Astrocyte (in vitro differentiated cells and primary cell): Measurements from ENCODE around the gene COG5. TPM values are rescaled to one million over a fixed set of nuclear protein-coding genes. Genes with fewer than 3 reads are reported as not detected.

Experiments
- DNase-seq: peaks from one replicate; pipeline ENCODE4 v3.0.0-alpha.2; 2010; ENCODE audit warnings: low read depth
- FAIRE-seq: peaks from 2 replicates; lab custom pipeline; 2011; peaks lifted over from hg19 to GRCh38; lab: Jason Lieb, UNC
- H2AFZ ChIP-seq: 2 replicates; pipeline ENCODE4 v1.6.0; 2012; ENCODE audit warnings: low read depth, low read length, inconsistent platforms
- H3K27ac ChIP-seq: 2 replicates; pipeline ENCODE4 v1.5.1; 2011; ENCODE audit warnings: low read depth, low read length, inconsistent platforms
- H3K27me3 ChIP-seq: 2 replicates; pipeline ENCODE4 v1.6.0; 2011; ENCODE audit warnings: low read length, inconsistent platforms; ENCODE audit not compliant: insufficient read depth
- H3K36me3 ChIP-seq: 2 replicates; pipeline ENCODE4 v1.5.1; 2011; ENCODE audit warnings: low read length, inconsistent platforms; ENCODE audit not compliant: insufficient read depth
- H3K4me1 ChIP-seq: 2 replicates; pipeline ENCODE4 v1.5.1; 2011; ENCODE audit warnings: low read length, inconsistent platforms; ENCODE audit not compliant: insufficient read depth
- H3K4me2 ChIP-seq: 2 replicates; pipeline ENCODE4 v1.6.0; 2012; ENCODE audit warnings: low read length, inconsistent platforms
- H3K4me3 ChIP-seq: 2 replicates; pipeline ENCODE4 v1.5.1; 2011; ENCODE audit warnings: low read depth, mild to moderate bottlenecking, low read length, inconsistent platforms; ENCODE audit not compliant: insufficient read depth
- H3K79me2 ChIP-seq: 2 replicates; pipeline ENCODE4 v1.6.0; 2012; ENCODE audit warnings: mild to moderate bottlenecking, low read length, inconsistent platforms; ENCODE audit not compliant: insufficient read depth
- H3K9ac ChIP-seq: 2 replicates; pipeline ENCODE4 v1.6.0; 2012; ENCODE audit warnings: mild to moderate bottlenecking, low read length, inconsistent platforms
- H3K9me3 ChIP-seq: 2 replicates; pipeline ENCODE4 v1.5.1; 2012; ENCODE audit warnings: low read depth, mild to moderate bottlenecking, low read length, inconsistent platforms; ENCODE audit not compliant: insufficient read depth
- H4K20me1 ChIP-seq: 2 replicates; pipeline ENCODE4 v1.6.0; 2012; ENCODE audit warnings: low read length, inconsistent platforms; ENCODE audit not compliant: insufficient read depth
- H3K27ac Mint-ChIP-seq: one replicate; pipeline ENCODE4 v1.8.0; 2021; ENCODE audit warnings: mild to moderate bottlenecking, mixed read lengths; ENCODE audit not compliant: unreplicated experiment
- H3K27me3 Mint-ChIP-seq: one replicate; pipeline ENCODE4 v1.8.0; 2021; ENCODE audit warnings: low read depth, mixed read lengths; ENCODE audit not compliant: unreplicated experiment
- H3K36me3 Mint-ChIP-seq: one replicate; pipeline ENCODE4 v1.8.0; 2021; ENCODE audit warnings: low read depth, mixed read lengths; ENCODE audit not compliant: unreplicated experiment
- H3K4me1 Mint-ChIP-seq: one replicate; pipeline ENCODE4 v1.8.0; 2021; ENCODE audit warnings: low read depth, mixed read lengths; ENCODE audit not compliant: unreplicated experiment
- H3K4me3 Mint-ChIP-seq: one replicate; pipeline ENCODE4 v1.8.0; 2021; ENCODE audit warnings: mild to moderate bottlenecking, moderate library complexity, mixed read lengths; ENCODE audit not compliant: unreplicated experiment
- H3K9me3 Mint-ChIP-seq: one replicate; pipeline ENCODE4 v1.8.0; 2021; ENCODE audit warnings: mild to moderate bottlenecking, mixed read lengths; ENCODE audit not compliant: unreplicated experiment
- EZH2 ChIP-seq: IDR thresholded peaks from 2 replicates; pipeline ENCODE4 v1.6.1; 2012; ENCODE audit warnings: mild to moderate bottlenecking, low read length, inconsistent platforms; ENCODE audit not compliant: insufficient read depth
- total RNA-seq: library from RNA; stranded (reverse); gene quantifications from 2 replicates; pipeline ENCODE4 v1.2.1, GENCODE V29; 2021
- TF ChIP-seq, protein P1 (sequence below): IDR thresholded peaks from 2 replicates; pipeline ENCODE4 v1.5.1; 2011; ENCODE audit warnings: low read depth, mild to moderate bottlenecking, inconsistent platforms, low read length, moderate library complexity; ENCODE audit not compliant: insufficient read depth

Gene COG5
- total RNA-seq, 1 donor from 2014 or later: 57.1 TPM

DNA sequence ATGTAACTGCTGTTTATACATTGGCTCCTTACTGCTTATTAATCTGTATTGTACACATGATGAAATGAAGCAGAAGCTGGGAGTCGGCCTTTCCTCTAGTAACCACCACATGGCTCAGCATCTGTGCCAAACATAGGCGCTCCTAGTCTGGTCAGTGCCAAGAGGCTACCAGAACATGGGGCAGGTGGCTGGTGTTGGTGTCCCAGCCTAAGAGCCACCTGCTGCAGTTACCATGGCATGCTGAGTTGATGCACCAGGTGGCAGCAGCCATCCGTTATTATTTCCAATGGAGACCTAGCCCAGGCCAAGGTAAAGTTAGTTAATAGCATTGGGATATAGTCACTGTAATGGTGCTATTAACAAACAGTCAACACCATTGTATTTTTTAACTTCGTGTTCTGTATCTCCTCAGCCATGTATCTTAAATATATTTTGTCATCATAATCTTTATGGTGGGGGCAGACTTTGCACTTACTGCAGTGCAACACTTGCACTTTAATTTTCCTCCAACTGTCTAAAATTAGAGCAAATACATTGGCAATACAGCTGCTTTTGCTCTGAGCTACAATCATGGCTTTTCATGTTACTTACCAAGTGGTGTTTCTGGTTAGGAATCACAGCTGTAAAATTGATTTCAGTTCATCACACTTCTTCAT, 361.8 kb downstream of the COG5 start:
- DNase-seq (no peak), FAIRE-seq (no peak)
- H3K27ac ChIP-seq: no peak overlapping the region
- Mint-ChIP-seq H3K4me1 (no peaks in the 10 kb centered on the region), H3K27ac (no peak overlapping the region), H3K9me3 (no peaks in the 10 kb centered on the region), H3K4me3 (no peak overlapping the region), H3K27me3 (no peaks in the 10 kb centered on the region), H3K36me3 (peaks cover 16% of the 10 kb centered on the region)
- H2AFZ ChIP-seq: no peak overlapping the region
- H3K79me2 ChIP-seq: no peaks in the 10 kb centered on the region
- H4K20me1 ChIP-seq: peaks cover 5% of the 10 kb centered on the region
- no peak for TF ChIP-seq EZH2
- TF ChIP-seq, protein P1, sequence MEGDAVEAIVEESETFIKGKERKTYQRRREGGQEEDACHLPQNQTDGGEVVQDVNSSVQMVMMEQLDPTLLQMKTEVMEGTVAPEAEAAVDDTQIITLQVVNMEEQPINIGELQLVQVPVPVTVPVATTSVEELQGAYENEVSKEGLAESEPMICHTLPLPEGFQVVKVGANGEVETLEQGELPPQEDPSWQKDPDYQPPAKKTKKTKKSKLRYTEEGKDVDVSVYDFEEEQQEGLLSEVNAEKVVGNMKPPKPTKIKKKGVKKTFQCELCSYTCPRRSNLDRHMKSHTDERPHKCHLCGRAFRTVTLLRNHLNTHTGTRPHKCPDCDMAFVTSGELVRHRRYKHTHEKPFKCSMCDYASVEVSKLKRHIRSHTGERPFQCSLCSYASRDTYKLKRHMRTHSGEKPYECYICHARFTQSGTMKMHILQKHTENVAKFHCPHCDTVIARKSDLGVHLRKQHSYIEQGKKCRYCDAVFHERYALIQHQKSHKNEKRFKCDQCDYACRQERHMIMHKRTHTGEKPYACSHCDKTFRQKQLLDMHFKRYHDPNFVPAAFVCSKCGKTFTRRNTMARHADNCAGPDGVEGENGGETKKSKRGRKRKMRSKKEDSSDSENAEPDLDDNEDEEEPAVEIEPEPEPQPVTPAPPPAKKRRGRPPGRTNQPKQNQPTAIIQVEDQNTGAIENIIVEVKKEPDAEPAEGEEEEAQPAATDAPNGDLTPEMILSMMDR: peak; percentile 57
- H3K4me3 ChIP-seq: no peak overlapping the region
- H3K36me3 ChIP-seq: peaks cover 20% of the 10 kb centered on the region
- no peaks in the 10 kb centered on the region for H3K4me1 ChIP-seq
- no peaks in the 10 kb centered on the region for H3K9me3 ChIP-seq
- H3K9ac ChIP-seq: no peak overlapping the region
- no peak overlapping the region for H3K4me2 ChIP-seq
- no peaks in the 10 kb centered on the region for H3K27me3 ChIP-seq

DNA sequence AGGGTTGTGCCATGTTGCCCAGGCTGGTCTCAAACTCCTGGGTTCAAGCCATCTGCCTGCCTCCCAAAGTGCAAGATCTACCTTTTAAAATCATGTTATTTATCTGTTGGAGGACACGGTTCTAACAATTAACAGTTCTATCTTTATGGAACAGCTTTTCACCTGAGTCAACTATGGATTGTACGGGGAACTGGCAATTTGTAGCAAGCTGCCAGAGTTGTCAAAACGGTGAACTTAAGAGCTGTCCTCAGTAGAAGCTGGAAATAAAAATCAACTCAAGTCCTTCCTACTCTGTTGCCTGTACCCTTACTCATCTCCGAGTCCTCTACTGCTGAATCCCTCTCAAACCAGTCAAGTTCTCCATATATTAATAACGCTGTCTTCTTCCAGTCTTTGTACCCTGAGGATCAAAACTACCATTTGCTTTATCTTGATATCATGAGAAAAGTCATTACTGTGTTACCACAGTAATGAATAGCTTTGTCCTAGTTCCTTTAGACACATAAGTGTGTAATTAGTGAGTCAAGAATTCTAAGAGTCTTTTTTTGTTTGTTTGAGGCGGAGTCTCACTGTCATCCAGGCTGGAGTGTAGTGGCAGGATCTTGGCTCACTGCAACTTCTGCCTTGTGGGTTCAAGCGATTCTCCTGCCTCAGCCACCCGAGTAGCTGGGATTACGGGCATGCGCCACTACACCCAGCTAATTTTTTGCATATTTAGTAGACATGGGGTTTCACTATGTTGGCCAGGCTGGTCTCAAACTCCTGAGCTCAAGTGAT, 366.7 kb downstream of the COG5 start:
- Mint-ChIP-seq H3K27ac (no peak overlapping the region), H3K27me3 (no peaks in the 10 kb centered on the region), H3K4me1 (no peaks in the 10 kb centered on the region), H3K36me3 (peaks cover 9% of the 10 kb centered on the region), H3K4me3 (no peak overlapping the region), H3K9me3 (no peaks in the 10 kb centered on the region)
- no peak overlapping the region for H3K27ac ChIP-seq
- H3K79me2 ChIP-seq: no peaks in the 10 kb centered on the region
- no peak overlapping the region for H3K4me2 ChIP-seq
- no peak for DNase-seq
- H3K4me1 ChIP-seq: no peaks in the 10 kb centered on the region
- H3K9me3 ChIP-seq: no peaks in the 10 kb centered on the region
- H4K20me1 ChIP-seq: peaks cover 8% of the 10 kb centered on the region
- H2AFZ ChIP-seq: no peak overlapping the region
- peaks cover 24% of the 10 kb centered on the region for H3K36me3 ChIP-seq
- FAIRE-seq: no peak
- H3K9ac ChIP-seq: no peak overlapping the region
- no peak for TF ChIP-seq EZH2
- TF ChIP-seq, protein P1: no peak
- no peaks in the 10 kb centered on the region for H3K27me3 ChIP-seq
- no peak overlapping the region for H3K4me3 ChIP-seq
